OCI-LY7 (cell line): ENCODE results near the gene DUSP16. TPM values are rescaled to one million over a fixed set of nuclear protein-coding genes. Genes with fewer than 3 reads are reported as not detected.

Source experiments
- BruUV-seq: library from RNA; stranded (reverse); fragments of 400-500 nt; replicated peaks from 2 replicates; lab custom pipeline; 2021; lab: Mats Ljungman, UMichigan
- CTCF ChIA-PET: fragments of 300-600 bp; sonication (Branson Sonifier 250); formaldehyde crosslinking; loops from one replicate; lab custom pipeline; 2022; ENCODE audit warnings: antibody characterized with exemption; ENCODE audit not compliant: unreplicated experiment; lab: Charles Lee
- POLR2A ChIA-PET: fragments of 300-600 bp; sonication (Branson Sonifier 250); formaldehyde crosslinking; loops from one replicate; lab custom pipeline; 2022; ENCODE audit warnings: antibody characterized with exemption; lab: Charles Lee
- DNase-seq: peaks from one replicate; pipeline ENCODE4 v3.0.0-alpha.2; 2015; ENCODE audit warnings: low spot score
- H2AFZ ChIP-seq: fragments of 200-600 bp; sonication (generic), shearing (Covaris generic); 2 replicates; pipeline ENCODE4 v1.6.1; 2014; ENCODE audit warnings: mild to moderate bottlenecking, antibody characterized with exemption, low read length, moderate library complexity
- H3K27ac ChIP-seq: fragments of 200-600 bp; sonication (generic); 2 replicates; pipeline ENCODE4 v1.5.1; 2014; ENCODE audit warnings: mixed run types, low read depth, mild to moderate bottlenecking, moderate library complexity, low read length, inconsistent platforms; ENCODE audit not compliant: poor library complexity, severe bottlenecking
- H3K36me3 ChIP-seq: fragments of 200-600 bp; sonication (generic); 2 replicates; pipeline ENCODE4 v1.6.1; 2014; ENCODE audit warnings: mild to moderate bottlenecking, antibody characterized with exemption, low read length, moderate library complexity, mixed read lengths; ENCODE audit not compliant: insufficient read depth
- H3K4me1 ChIP-seq: fragments of 200-600 bp; sonication (generic); 2 replicates; pipeline ENCODE4 v1.5.1; 2014; ENCODE audit warnings: mild to moderate bottlenecking, low read length; ENCODE audit not compliant: insufficient read depth, poor library complexity, severe bottlenecking
- H3K4me2 ChIP-seq: fragments of 200-600 bp; sonication (generic); 2 replicates; pipeline ENCODE4 v1.6.1; 2014; ENCODE audit warnings: mild to moderate bottlenecking, low read length
- H3K4me3 ChIP-seq: fragments of 200-600 bp; sonication (generic); 2 replicates; pipeline ENCODE4 v1.5.1; 2014; ENCODE audit warnings: mild to moderate bottlenecking, low read depth, low read length; ENCODE audit not compliant: poor library complexity, severe bottlenecking
- H3K79me2 ChIP-seq: fragments of 200-600 bp; sonication (generic); 2 replicates; pipeline ENCODE4 v1.6.1; 2016; ENCODE audit warnings: low read depth, mild to moderate bottlenecking, low read length, moderate library complexity, mixed read lengths; ENCODE audit not compliant: insufficient read depth
- H3K9me2 ChIP-seq: fragments of 200-600 bp; sonication (generic); 2 replicates; pipeline ENCODE4 v1.6.1; 2016; ENCODE audit warnings: mild to moderate bottlenecking, low read length, mixed read lengths; ENCODE audit not compliant: insufficient read depth
- H3K9me3 ChIP-seq: fragments of 200-600 bp; sonication (generic); 2 replicates; pipeline ENCODE4 v1.6.1; 2014; ENCODE audit warnings: mild to moderate bottlenecking, mixed run types, low read length, mixed read lengths
- H4K20me1 ChIP-seq: fragments of 200-600 bp; sonication (generic); 2 replicates; pipeline ENCODE4 v1.6.1; 2014; ENCODE audit warnings: mild to moderate bottlenecking, antibody characterized with exemption, low read length, moderate library complexity, mixed read lengths; ENCODE audit not compliant: insufficient read depth
- EZH2phosphoT487 ChIP-seq: fragments of 200-600 bp; sonication (generic); IDR thresholded peaks from 2 replicates; pipeline ENCODE4 v1.6.1; 2018; ENCODE audit warnings: low read depth, borderline replicate concordance, mild to moderate bottlenecking, mixed run types, antibody characterized with exemption, low read length, moderate library complexity, mixed read lengths
- intact Hi-C: fragments of 100-400 bp; cut with micrococcal nuclease; formaldehyde crosslinking; loops from one replicate; pipeline ENCODE4 v1.10.0; 2022; ENCODE audit not compliant: unreplicated experiment
- total RNA-seq, 2 experiments: library from RNA; depleted of rRNA in 1 of 2; stranded (reverse); fragments of >200 nt in 1 of 2; shearing (Covaris generic) in 1 of 2; gene quantifications; 2 replicates each; pipeline ENCODE4 v1.2.3, GENCODE V29; 2014 to 2022
- TF ChIP-seq, protein P1 (sequence below): fragments of 200-600 bp; sonication (generic); conservative IDR thresholded peaks from 2 replicates; pipeline ENCODE4 v1.5.1; 2014; ENCODE audit warnings: mild to moderate bottlenecking, antibody characterized with exemption, low read length, moderate library complexity, mixed read lengths

DUSP16 gene
- total RNA-seq, 2 experiments from 2014 or later: 2.8 to 11.8 TPM

- no peaks in the 10 kb centered on the region for H4K20me1 ChIP-seq
- ChIA-PET CTCF (no interaction called here), POLR2A (no interaction called here)
- no peak for TF ChIP-seq EZH2phosphoT487
- TF ChIP-seq, protein P1, sequence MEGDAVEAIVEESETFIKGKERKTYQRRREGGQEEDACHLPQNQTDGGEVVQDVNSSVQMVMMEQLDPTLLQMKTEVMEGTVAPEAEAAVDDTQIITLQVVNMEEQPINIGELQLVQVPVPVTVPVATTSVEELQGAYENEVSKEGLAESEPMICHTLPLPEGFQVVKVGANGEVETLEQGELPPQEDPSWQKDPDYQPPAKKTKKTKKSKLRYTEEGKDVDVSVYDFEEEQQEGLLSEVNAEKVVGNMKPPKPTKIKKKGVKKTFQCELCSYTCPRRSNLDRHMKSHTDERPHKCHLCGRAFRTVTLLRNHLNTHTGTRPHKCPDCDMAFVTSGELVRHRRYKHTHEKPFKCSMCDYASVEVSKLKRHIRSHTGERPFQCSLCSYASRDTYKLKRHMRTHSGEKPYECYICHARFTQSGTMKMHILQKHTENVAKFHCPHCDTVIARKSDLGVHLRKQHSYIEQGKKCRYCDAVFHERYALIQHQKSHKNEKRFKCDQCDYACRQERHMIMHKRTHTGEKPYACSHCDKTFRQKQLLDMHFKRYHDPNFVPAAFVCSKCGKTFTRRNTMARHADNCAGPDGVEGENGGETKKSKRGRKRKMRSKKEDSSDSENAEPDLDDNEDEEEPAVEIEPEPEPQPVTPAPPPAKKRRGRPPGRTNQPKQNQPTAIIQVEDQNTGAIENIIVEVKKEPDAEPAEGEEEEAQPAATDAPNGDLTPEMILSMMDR: no peak
- no peaks in the 10 kb centered on the region for H3K79me2 ChIP-seq
- H3K9me3 ChIP-seq: no peaks in the 10 kb centered on the region
- 0 out of 2 replicates have a peak, but pooled peaks cover 4% of the 10 kb centered on the region for H3K36me3 ChIP-seq
- H2AFZ ChIP-seq: no peak overlapping the region
- no peak for DNase-seq
- no peak overlapping the region for H3K27ac ChIP-seq
- H3K4me1 ChIP-seq: no peaks in the 10 kb centered on the region
- no peaks in the 10 kb centered on the region for H3K9me2 ChIP-seq
- BruUV-seq: no TSS peak
- intact Hi-C loops: loop anchor here (10.0 kb wide), 1 partner anchor 173 kb away; no protein-coding TSS in a partner anchor
- H3K4me2 ChIP-seq: no peak overlapping the region
- H3K4me3 ChIP-seq: no peak overlapping the region
These were observed 81.0 kb downstream of the DUSP16 start for GRCh38 chr12:12481631-12482030.

GRCh38 chr12:12480074-12480473 lies 82.6 kb downstream of the DUSP16 start:
- Histone ChIP-seq H3K9me2 (no peaks in the 10 kb centered on the region), H3K27ac (no peak overlapping the region), H3K9me3 (no peaks in the 10 kb centered on the region), H3K4me2 (no peak overlapping the region), H3K4me1 (no peaks in the 10 kb centered on the region), H3K79me2 (no peaks in the 10 kb centered on the region), H2AFZ (no peak overlapping the region), H4K20me1 (no peaks in the 10 kb centered on the region), H3K4me3 (no peak overlapping the region), H3K36me3 (0 out of 2 replicates have a peak, but pooled peaks cover 4% of the 10 kb centered on the region)
- CTCF ChIA-PET: no interaction called here
- TF ChIP-seq, protein P1: no peak
- no peak for TF ChIP-seq EZH2phosphoT487
- POLR2A ChIA-PET: no interaction called here
- intact Hi-C loops: loop anchor here (10.0 kb wide), 1 partner anchor 175 kb away; no protein-coding TSS in a partner anchor
- no TSS peak for BruUV-seq
- no peak for DNase-seq

DNA sequence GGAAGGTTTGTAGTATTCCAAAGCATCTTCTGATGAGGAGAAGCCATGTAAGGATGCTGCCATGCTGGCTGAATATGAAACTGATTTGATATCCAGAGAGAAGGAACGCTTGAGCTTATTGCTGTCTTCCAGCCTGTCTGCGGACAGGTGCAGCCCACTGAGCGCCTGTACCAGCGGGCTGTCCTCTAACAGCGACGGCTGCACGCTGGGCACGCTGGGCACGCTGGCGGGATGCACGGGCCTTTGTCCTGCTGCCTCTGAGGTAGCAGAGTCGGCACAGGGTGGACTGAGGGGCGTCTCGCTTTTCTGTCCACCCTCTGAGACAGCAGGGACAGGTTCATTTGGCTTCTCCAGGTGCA lies 85.2 kb downstream of the DUSP16 start:
- POLR2A ChIA-PET: interaction anchor here (1.9 kb wide), 1 partner anchor 9 kb away, joined by 4 read pairs; no protein-coding TSS in a partner anchor
- intact Hi-C loops: no loop called here
- no peaks in the 10 kb centered on the region for H3K9me3 ChIP-seq
- no peak for DNase-seq
- BruUV-seq: no TSS peak
- no peak overlapping the region for H3K4me2 ChIP-seq
- H3K9me2 ChIP-seq: no peaks in the 10 kb centered on the region
- no peaks in the 10 kb centered on the region for H3K4me1 ChIP-seq
- no peak overlapping the region for H3K4me3 ChIP-seq
- H3K36me3 ChIP-seq: 0 out of 2 replicates have a peak, but pooled peaks cover 4% of the 10 kb centered on the region
- CTCF ChIA-PET: no interaction called here
- TF ChIP-seq, protein P1: no peak
- no peak for TF ChIP-seq EZH2phosphoT487
- no peaks in the 10 kb centered on the region for H4K20me1 ChIP-seq
- no peak overlapping the region for H2AFZ ChIP-seq
- no peaks in the 10 kb centered on the region for H3K79me2 ChIP-seq
- H3K27ac ChIP-seq: no peak overlapping the region
